A673 (cell line): ENCODE results near the gene CYTL1. TPM values are rescaled to one million over a fixed set of nuclear protein-coding genes. Genes with fewer than 3 reads are reported as not detected.

Experiments used
- BruUV-seq: library from RNA; stranded (reverse); fragments of 400-500 nt; replicated peaks from 2 replicates; lab custom pipeline; 2021; lab: Mats Ljungman, UMichigan
- CTCF ChIA-PET: fragments of 300-600 bp; sonication (Branson Sonifier 250); formaldehyde crosslinking; loops from one replicate; lab custom pipeline; 2022; ENCODE audit warnings: antibody characterized with exemption; lab: Charles Lee
- POLR2A ChIA-PET: fragments of 300-600 bp; sonication (Branson Sonifier 250); formaldehyde crosslinking; loops from one replicate; lab custom pipeline; 2022; ENCODE audit warnings: antibody characterized with exemption; ENCODE audit not compliant: low non-redundant PET; lab: Charles Lee
- DNase-seq: peaks from one replicate; pipeline ENCODE4 v3.0.0-alpha.2; 2015; ENCODE audit warnings: low spot score
- H3K27ac ChIP-seq: fragments of 200-600 bp; sonication (generic); 2 replicates; pipeline ENCODE4 v1.5.1; 2016; ENCODE audit warnings: mixed run types, low read depth, mild to moderate bottlenecking, mixed read lengths, antibody characterized with exemption, low read length; ENCODE audit not compliant: poor library complexity, severe bottlenecking
- H3K27me3 ChIP-seq: fragments of 200-600 bp; sonication (generic); replicated peaks from 2 replicates; pipeline ENCODE4 v1.6.1; 2017; ENCODE audit warnings: mixed run types, low read depth, mild to moderate bottlenecking, mixed read lengths, antibody characterized with exemption, low read length; ENCODE audit not compliant: insufficient read depth, poor library complexity
- H3K36me3 ChIP-seq: fragments of 200-600 bp; sonication (generic); 2 replicates; pipeline ENCODE4 v1.6.1; 2016; ENCODE audit warnings: mixed run types, mild to moderate bottlenecking, mixed read lengths, antibody characterized with exemption, low read length; ENCODE audit not compliant: insufficient read depth, poor library complexity, severe bottlenecking
- H3K4me1 ChIP-seq: fragments of 200-600 bp; sonication (generic); 2 replicates; pipeline ENCODE4 v1.6.1; 2017; ENCODE audit warnings: mixed run types, mild to moderate bottlenecking, mixed read lengths, antibody characterized with exemption, low read length; ENCODE audit not compliant: insufficient read depth, poor library complexity, severe bottlenecking
- H3K4me3 ChIP-seq: fragments of 200-600 bp; sonication (generic); 2 replicates; pipeline ENCODE4 v1.5.1; 2016; ENCODE audit warnings: low read depth, mixed run types, mild to moderate bottlenecking, mixed read lengths, low read length; ENCODE audit not compliant: poor library complexity, severe bottlenecking
- H3K9me3 ChIP-seq: fragments of 200-600 bp; sonication (generic); 2 replicates; pipeline ENCODE4 v1.6.1; 2016; ENCODE audit warnings: mixed run types, low read depth, mild to moderate bottlenecking, mixed read lengths, antibody characterized with exemption, low read length; ENCODE audit not compliant: poor library complexity, severe bottlenecking
- CTCF ChIP-seq: fragments of 300-800, 200-600 bp; sonication (generic); conservative IDR thresholded peaks from 2 replicates; pipeline ENCODE4 v1.5.1; 2017; ENCODE audit warnings: low read depth, mild to moderate bottlenecking, antibody characterized with exemption, low read length, moderate library complexity, mixed read lengths
- EZH2 ChIP-seq: fragments of 200-600 bp; sonication (generic); IDR thresholded peaks from 2 replicates; pipeline ENCODE4 v1.6.1; 2017; ENCODE audit warnings: borderline replicate concordance, low read depth, mild to moderate bottlenecking, mixed read lengths, antibody characterized with exemption, low read length; ENCODE audit not compliant: poor library complexity, severe bottlenecking
- intact Hi-C: fragments of 100-400 bp; cut with micrococcal nuclease; formaldehyde crosslinking; loops from one replicate; pipeline ENCODE4 v1.10.0; 2022; ENCODE audit not compliant: unreplicated experiment
- total RNA-seq: library from RNA; stranded (reverse); gene quantifications from 2 replicates; pipeline ENCODE4 v1.2.3, GENCODE V29; 2021

CYTL1 gene
- total RNA-seq, 1 experiment from 2014 or later: 7.5 TPM

GRCh38 chr4:4985844-4986243 is 33.4 kb downstream of the CYTL1 start:
- Histone ChIP-seq H3K9me3 (no peaks in the 10 kb centered on the region), H3K27me3 (no peaks in the 10 kb centered on the region), H3K4me1 (no peaks in the 10 kb centered on the region), H3K4me3 (no peak overlapping the region), H3K27ac (no peak overlapping the region), H3K36me3 (no peaks in the 10 kb centered on the region)
- intact Hi-C loops: no loop called here
- ChIA-PET CTCF (no interaction called here), POLR2A (no interaction called here)
- no peak for TF ChIP-seq EZH2
- peak; percentile 43 for TF ChIP-seq CTCF
- peak; percentile 35 for DNase-seq
- BruUV-seq: no TSS peak

GRCh38 chr4:4985036-4985435 is 34.2 kb downstream of the CYTL1 start:
- intact Hi-C loops: no loop called here
- Histone ChIP-seq H3K36me3 (no peaks in the 10 kb centered on the region), H3K9me3 (no peaks in the 10 kb centered on the region), H3K27ac (no peak overlapping the region), H3K4me1 (no peaks in the 10 kb centered on the region), H3K4me3 (no peak overlapping the region), H3K27me3 (no peaks in the 10 kb centered on the region)
- ChIA-PET POLR2A (no interaction called here), CTCF (no interaction called here)
- no TSS peak for BruUV-seq
- no peak for TF ChIP-seq CTCF
- TF ChIP-seq EZH2: no peak
- no peak for DNase-seq

- no TSS peak for BruUV-seq
- no peaks in the 10 kb centered on the region for H3K9me3 ChIP-seq
- POLR2A ChIA-PET: no interaction called here
- no peak for DNase-seq
- CTCF ChIA-PET: no interaction called here
- intact Hi-C loops: no loop called here
- no peak overlapping the region for H3K4me3 ChIP-seq
- H3K4me1 ChIP-seq: no peaks in the 10 kb centered on the region
- no peak overlapping the region for H3K27ac ChIP-seq
- no peaks in the 10 kb centered on the region for H3K27me3 ChIP-seq
- no peaks in the 10 kb centered on the region for H3K36me3 ChIP-seq
- no peak for TF ChIP-seq EZH2
- TF ChIP-seq CTCF: no peak
These were observed 35.1 kb downstream of the CYTL1 start for GRCh38 chr4:4984186-4984585.
